ENCODE data around the gene EFEMP2.

DNA sequence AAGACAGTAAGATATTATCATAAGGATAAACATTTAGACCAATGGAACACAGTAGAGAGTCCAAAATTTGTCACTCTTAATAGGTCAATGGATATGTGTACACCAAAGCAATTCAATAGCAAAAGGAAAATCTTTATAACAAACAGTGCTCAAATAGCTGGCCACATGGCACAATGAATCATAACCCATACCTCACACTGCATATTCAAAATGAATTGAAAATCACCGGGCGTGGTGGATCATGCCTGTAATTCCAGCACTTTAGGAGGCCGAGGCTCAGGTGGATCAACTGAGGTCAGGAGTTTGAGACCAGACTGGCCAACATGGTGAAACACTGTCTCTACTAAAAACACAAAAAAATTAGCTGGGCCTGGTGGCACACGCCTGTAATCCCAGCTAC is 30.5 kb downstream of the EFEMP2 start:
- TF ChIP-seq, protein P1, sequence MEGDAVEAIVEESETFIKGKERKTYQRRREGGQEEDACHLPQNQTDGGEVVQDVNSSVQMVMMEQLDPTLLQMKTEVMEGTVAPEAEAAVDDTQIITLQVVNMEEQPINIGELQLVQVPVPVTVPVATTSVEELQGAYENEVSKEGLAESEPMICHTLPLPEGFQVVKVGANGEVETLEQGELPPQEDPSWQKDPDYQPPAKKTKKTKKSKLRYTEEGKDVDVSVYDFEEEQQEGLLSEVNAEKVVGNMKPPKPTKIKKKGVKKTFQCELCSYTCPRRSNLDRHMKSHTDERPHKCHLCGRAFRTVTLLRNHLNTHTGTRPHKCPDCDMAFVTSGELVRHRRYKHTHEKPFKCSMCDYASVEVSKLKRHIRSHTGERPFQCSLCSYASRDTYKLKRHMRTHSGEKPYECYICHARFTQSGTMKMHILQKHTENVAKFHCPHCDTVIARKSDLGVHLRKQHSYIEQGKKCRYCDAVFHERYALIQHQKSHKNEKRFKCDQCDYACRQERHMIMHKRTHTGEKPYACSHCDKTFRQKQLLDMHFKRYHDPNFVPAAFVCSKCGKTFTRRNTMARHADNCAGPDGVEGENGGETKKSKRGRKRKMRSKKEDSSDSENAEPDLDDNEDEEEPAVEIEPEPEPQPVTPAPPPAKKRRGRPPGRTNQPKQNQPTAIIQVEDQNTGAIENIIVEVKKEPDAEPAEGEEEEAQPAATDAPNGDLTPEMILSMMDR (conservative IDR thresholded peaks at IDR 0.05; ENCODE audit: low read depth, low read length): no peak
- no peak for TF ChIP-seq EZH2 (IDR thresholded peaks at IDR 0.05; ENCODE audit: low read length, unreplicated experiment)

All from PC-3 (cell line).